Heart left ventricle (tissue), 13 donors: ENCODE data around the gene RILP.

Experiments
- CTCF ChIP-seq, 12 donors: fragments of 200-600 bp; sonication (generic) in 4 of 12; IDR thresholded peaks; one replicate each; pipeline versions ENCODE4 v1.5.0 to v1.8.0; 2018 to 2022; ENCODE audit warnings: antibody characterized with exemption in 12 of 12, mild to moderate bottlenecking in 5 of 12
- POLR2A ChIP-seq, 2 donors: fragments of 450-650 bp; IDR thresholded peaks; one replicate each; pipeline ENCODE4 v1.6.1; 2017; ENCODE audit warnings: antibody characterized with exemption in 2 of 2, mild to moderate bottlenecking in 2 of 2, moderate library complexity in 2 of 2
- donor health status: ischemic (EF 13 %, LVEDD 7.1; RV severe dilation, severe dysfunction).
- donor health status: DM: no; HTN: yes; CAD: no.
- donor health status: DM: no; HTN: no; CAD: no.
- donor health status: ischemic (EF 25% LVEDD 6.9; RV normal size, moderate dysfunction).
- donor health status: ischemic (EF 25% LVEDD 5.7; RV mildly dilated, moderate dysfunction).
- donor health status: ischemic (EF 35%, LVEDD 5.7; RV mildly dilated, moderate dysfunction).
- donor health status: nonischemic (EF 11% LVEDD 7.7; RV severe dilation, severe dysfunction).
- donor health status: DM: yes; HTN: yes; CAD: no.
- donor health status: PGD.
- donor health status: ischemic (EF 29% LVEDD 5.4; RV normal size, mild dysfunction).
- donor health status: nonischemic (EF 23%, LVEDD 6.1; RV moderate dilation, normal function).

GRCh38 chr17:1608676-1609075 is 41.0 kb downstream of the RILP start:
- TF ChIP-seq CTCF (IDR thresholded peaks at IDR 0.05) = no peak
- no peak for TF ChIP-seq POLR2A (IDR thresholded peaks at IDR 0.05)
